ENCODE results near the gene ARMH1. TPM values are rescaled to one million over a fixed set of nuclear protein-coding genes. Genes with fewer than 3 reads are reported as not detected.

ARMH1 gene
- total and polyA plus RNA-seq, 2 experiments from 2014 or later = 2.8 to 5.7 TPM

DNA sequence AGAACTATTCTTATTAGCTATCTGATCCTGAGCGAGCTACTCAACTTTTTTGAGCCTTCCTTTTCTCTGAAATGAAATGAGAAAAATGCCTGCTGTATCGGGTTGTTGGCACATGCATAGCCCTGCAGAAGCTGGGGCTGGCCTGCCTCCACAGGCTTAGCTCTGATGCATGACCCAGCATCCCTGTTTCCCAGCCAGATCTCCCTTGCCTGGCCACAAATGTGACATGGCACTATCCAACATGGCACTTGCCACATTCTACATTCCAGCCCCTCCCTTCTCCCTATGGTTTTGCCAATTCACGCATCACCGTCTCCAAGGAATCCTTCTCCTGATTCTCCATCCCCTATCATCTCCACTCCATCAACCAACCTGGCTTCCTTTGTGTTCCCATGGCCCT is 42.6 kb downstream of the ARMH1 start:
- DNase-seq (ENCODE audit: low read depth in 1 of 2, low spot score in 1 of 2) = no peak
- Histone ChIP-seq H3K4me1 (ENCODE audit: low read depth) (no peaks in the 10 kb centered on the region), H3K36me3 (no peaks in the 10 kb centered on the region), H3K27ac (no peak overlapping the region), H3K9me3 (ENCODE audit: low read depth) (no peaks in the 10 kb centered on the region), H3K4me3 (no peak overlapping the region), H3K27me3 (no peaks in the 10 kb centered on the region)
- no peak for TF ChIP-seq CTCF (IDR thresholded peaks at IDR 0.05; ENCODE audit: low read depth, low read length)

- no peaks in the 10 kb centered on the region for H3K36me3 ChIP-seq
- H3K4me1 ChIP-seq (ENCODE audit: low read depth) = no peaks in the 10 kb centered on the region
- H3K4me3 ChIP-seq = no peak overlapping the region
- H3K27me3 ChIP-seq = no peaks in the 10 kb centered on the region
- no peak for DNase-seq (ENCODE audit: low read depth in 1 of 2, low spot score in 1 of 2)
- no peaks in the 10 kb centered on the region for H3K9me3 ChIP-seq (ENCODE audit: low read depth)
- TF ChIP-seq CTCF (IDR thresholded peaks at IDR 0.05; ENCODE audit: low read depth, low read length) = no peak
- H3K27ac ChIP-seq = no peak overlapping the region
Measured at GRCh38 chr1:44717653-44718052, 43.1 kb downstream of the ARMH1 start.

GRCh38 chr1:44718091-44718490 is 43.6 kb downstream of the ARMH1 start:
- no peak overlapping the region for H3K4me3 ChIP-seq
- no peaks in the 10 kb centered on the region for H3K9me3 ChIP-seq (ENCODE audit: low read depth)
- no peaks in the 10 kb centered on the region for H3K36me3 ChIP-seq
- H3K27me3 ChIP-seq = no peaks in the 10 kb centered on the region
- TF ChIP-seq CTCF (IDR thresholded peaks at IDR 0.05; ENCODE audit: low read depth, low read length) = no peak
- no peaks in the 10 kb centered on the region for H3K4me1 ChIP-seq (ENCODE audit: low read depth)
- no peak overlapping the region for H3K27ac ChIP-seq
- DNase-seq (ENCODE audit: low read depth in 1 of 2, low spot score in 1 of 2) = no peak

DNA sequence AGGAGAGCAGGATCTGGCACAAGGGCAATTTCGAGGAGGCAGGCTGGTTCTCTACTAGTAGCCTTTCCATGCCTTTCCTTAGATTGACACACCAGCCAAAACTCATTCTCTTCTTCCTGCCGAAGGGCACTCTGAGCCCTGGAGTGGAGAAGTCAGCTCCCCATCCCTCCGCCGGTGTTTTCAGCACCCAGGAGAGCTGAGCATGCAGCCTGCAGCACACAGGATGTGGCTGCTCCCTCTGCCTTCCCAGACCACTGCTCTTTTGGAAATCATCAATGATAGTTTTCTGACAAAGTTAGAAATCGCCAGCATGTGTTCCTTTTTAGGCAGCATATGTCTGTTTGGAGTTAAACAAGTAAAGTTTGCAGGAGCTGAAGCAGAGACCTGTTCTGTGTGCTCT is 44.8 kb downstream of the ARMH1 start:
- H3K27me3 ChIP-seq = no peaks in the 10 kb centered on the region
- no peaks in the 10 kb centered on the region for H3K4me1 ChIP-seq (ENCODE audit: low read depth)
- H3K4me3 ChIP-seq = no peak overlapping the region
- no peaks in the 10 kb centered on the region for H3K9me3 ChIP-seq (ENCODE audit: low read depth)
- H3K36me3 ChIP-seq = no peaks in the 10 kb centered on the region
- DNase-seq (ENCODE audit: low read depth in 1 of 2, low spot score in 1 of 2) = no peak
- TF ChIP-seq CTCF (IDR thresholded peaks at IDR 0.05; ENCODE audit: low read depth, low read length) = no peak
- H3K27ac ChIP-seq = no peak overlapping the region

GRCh38 chr1:44720281-44720680 is 45.8 kb downstream of the ARMH1 start:
- no peak for TF ChIP-seq CTCF (IDR thresholded peaks at IDR 0.05; ENCODE audit: low read depth, low read length)
- H3K9me3 ChIP-seq (ENCODE audit: low read depth) = no peaks in the 10 kb centered on the region
- H3K27me3 ChIP-seq = no peaks in the 10 kb centered on the region
- no peaks in the 10 kb centered on the region for H3K36me3 ChIP-seq
- no peak overlapping the region for H3K27ac ChIP-seq
- H3K4me1 ChIP-seq (ENCODE audit: low read depth) = no peaks in the 10 kb centered on the region
- no peak overlapping the region for H3K4me3 ChIP-seq
- DNase-seq (ENCODE audit: low read depth in 1 of 2, low spot score in 1 of 2) = no peak
